GM21737 (cell line): ENCODE results near the gene PIGL.

Source experiments
- ATAC-seq: cut with Tn5 transposase; IDR thresholded peaks from one replicate; pipeline ENCODE4 v1.9.1; 2021; ENCODE audit warnings: mild to moderate bottlenecking, moderate library complexity; ENCODE audit not compliant: unreplicated experiment

The PIGL gene

GRCh38 chr17:16351831-16352230, 134.8 kb downstream of the PIGL start:
- no peak for ATAC-seq

- no peak for ATAC-seq
Observed at GRCh38 chr17:16352303-16352666, 135.3 kb downstream of the PIGL start.

GRCh38 chr17:16352667-16353316, 135.8 kb downstream of the PIGL start:
- ATAC-seq = peak; percentile 30

GRCh38 chr17:16353317-16354174, 136.5 kb downstream of the PIGL start, which contains the start of gene CENPV:
TSS of gene CENPV (minus strand) at chr17:16353469. CDS start at chr17:16353436, 33 bp downstream.
- ATAC-seq = peak; percentile 66

- ATAC-seq = no peak
Observed at GRCh38 chr17:16354585-16354984, 137.6 kb downstream of the PIGL start.

GRCh38 chr17:16358394-16358793, 141.4 kb downstream of the PIGL start:
- no peak for ATAC-seq

- no peak for ATAC-seq
Observed at GRCh38 chr17:16361874-16362273, 144.9 kb downstream of the PIGL start.

- ATAC-seq = peak; percentile 80
Observed at GRCh38 chr17:16363749-16364536, 146.9 kb downstream of the PIGL start.

- no peak for ATAC-seq
Observed at GRCh38 chr17:16364625-16365024, 147.6 kb downstream of the PIGL start.

- ATAC-seq = no peak
Observed at GRCh38 chr17:16371742-16372141, 154.7 kb downstream of the PIGL start.

GRCh38 chr17:16374146-16374938, 157.3 kb downstream of the PIGL start:
- ATAC-seq = no peak
